GDM1 (cell line): ENCODE results near the gene ARL6IP4.
"Not testable (repeated sequence)": the region's sequence is repeated elsewhere in the genome, so short reads cannot be mapped to it uniquely, and the experiment has no call there.

ENCODE experiments used
- DNase-seq: peaks from one replicate; lab custom pipeline; 2025; lab: John Stamatoyannopoulos, UW

The ARL6IP4 gene

GRCh38 chr12:123010681-123011080 lies 30.2 kb downstream of the ARL6IP4 start:
- no peak for DNase-seq

GRCh38 chr12:123011701-123012100 lies 31.2 kb downstream of the ARL6IP4 start:
- DNase-seq, result no peak

GRCh38 chr12:123013185-123014095 lies 33.0 kb downstream of the ARL6IP4 start:
- no peak for DNase-seq

- DNase-seq, result not testable (repeated sequence)
These were observed 34.0 kb downstream of the ARL6IP4 start for GRCh38 chr12:123014473-123014872.

- DNase-seq, result no peak
These were observed 37.3 kb downstream of the ARL6IP4 start for GRCh38 chr12:123017753-123018152.

GRCh38 chr12:123019841-123020138 lies 39.3 kb downstream of the ARL6IP4 start:
- DNase-seq, result no peak

GRCh38 chr12:123021688-123022604 lies 41.5 kb downstream of the ARL6IP4 start:
- no peak for DNase-seq

GRCh38 chr12:123022846-123023245 lies 42.4 kb downstream of the ARL6IP4 start:
- no peak for DNase-seq

- no peak for DNase-seq
These were observed 44.4 kb downstream of the ARL6IP4 start for GRCh38 chr12:123024819-123025391.

GRCh38 chr12:123026094-123026853 lies 45.8 kb downstream of the ARL6IP4 start:
- DNase-seq, result no peak

- no peak for DNase-seq
These were observed 47.4 kb downstream of the ARL6IP4 start for GRCh38 chr12:123027726-123028445.

GRCh38 chr12:123028475-123028874 lies 48.0 kb downstream of the ARL6IP4 start:
- no peak for DNase-seq

- no peak for DNase-seq
These were observed 49.1 kb downstream of the ARL6IP4 start for GRCh38 chr12:123029550-123029949.

- no peak for DNase-seq
These were observed 50.2 kb downstream of the ARL6IP4 start for GRCh38 chr12:123030686-123031085.

GRCh38 chr12:123031171-123031845 lies 50.8 kb downstream of the ARL6IP4 start:
- DNase-seq, result no peak
